Measurements from ENCODE around the gene STX1B.

STX1B gene

DNA sequence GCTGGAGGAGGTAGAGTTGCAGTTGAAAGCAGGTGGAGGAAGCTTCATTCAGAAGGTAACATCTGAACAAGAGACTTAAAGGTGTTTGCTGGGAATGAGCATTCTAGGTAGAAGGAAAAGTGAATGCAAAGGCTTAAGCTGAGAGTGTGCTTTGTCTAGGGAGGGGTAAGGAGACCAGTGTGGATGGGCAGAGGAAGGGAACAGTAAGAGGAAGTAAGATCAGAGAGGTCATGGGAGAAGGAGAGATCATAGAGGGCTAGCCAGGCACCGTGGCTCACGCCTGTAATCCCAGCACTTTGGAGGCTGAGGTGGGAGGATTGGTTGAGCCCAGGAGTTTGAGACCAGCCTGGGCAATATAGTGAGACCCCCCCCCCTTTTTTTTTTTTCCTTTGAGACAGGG is 26.3 kb upstream of the STX1B start:
- TF ChIP-seq SIN3A (IDR thresholded peaks at IDR 0.05; ENCODE audit: borderline replicate concordance, insufficient read depth, low read length) (no peak), TAF1 (IDR thresholded peaks at IDR 0.05; ENCODE audit: borderline replicate concordance, insufficient read depth, low read length) (no peak), FOXP2 (optimal IDR thresholded peaks at IDR 0.05; ENCODE audit: borderline replicate concordance, extremely low read depth, extremely low read length, insufficient read depth) (no peak), POLR2AphosphoS5 (IDR thresholded peaks at IDR 0.05; ENCODE audit: low read depth, low read length) (no peak), REST (IDR thresholded peaks at IDR 0.05; ENCODE audit: insufficient read depth in 1 of 2, low read depth in 2 of 2, low read length in 2 of 2) (no peak)

DNA sequence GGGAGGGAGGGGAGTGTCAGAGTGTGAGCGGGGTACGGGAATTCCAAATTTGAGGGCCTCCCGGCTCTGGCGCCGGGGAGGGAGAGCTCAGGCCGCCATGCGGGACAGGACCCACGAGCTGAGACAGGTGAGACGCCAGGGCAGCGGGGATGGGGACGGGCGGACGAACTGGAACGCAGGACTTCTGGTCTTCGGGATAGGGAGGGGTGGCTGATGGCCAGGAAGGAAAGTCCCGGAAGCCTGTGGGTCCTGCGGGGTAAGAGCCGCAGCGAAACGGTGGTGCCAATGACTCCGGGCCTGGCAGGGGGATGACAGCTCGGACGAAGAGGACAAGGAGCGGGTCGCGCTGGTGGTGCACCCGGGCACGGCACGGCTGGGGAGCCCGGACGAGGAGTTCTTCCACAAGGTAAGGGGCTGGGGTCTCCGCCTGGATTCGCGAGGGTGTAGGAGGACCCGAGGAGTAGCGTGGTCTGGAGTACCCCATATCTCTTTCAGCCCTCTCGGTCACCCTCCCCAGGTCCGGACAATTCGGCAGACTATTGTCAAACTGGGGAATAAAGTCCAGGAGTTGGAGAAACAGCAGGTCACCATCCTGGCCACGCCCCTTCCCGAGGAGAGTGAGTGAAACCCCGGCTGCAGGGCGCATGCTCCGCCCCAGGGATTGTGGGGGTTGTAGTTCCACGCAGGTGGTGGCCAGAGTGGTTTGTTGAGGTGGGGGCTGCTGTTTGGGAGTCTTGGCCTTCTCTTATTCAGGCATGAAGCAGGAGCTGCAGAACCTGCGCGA is 23.5 kb upstream of the STX1B start:
- TF ChIP-seq POLR2AphosphoS5 (IDR thresholded peaks at IDR 0.05; ENCODE audit: low read depth, low read length) (peak; percentile 34; the same call in 1 of the 2 replicates), SIN3A (IDR thresholded peaks at IDR 0.05; ENCODE audit: borderline replicate concordance, insufficient read depth, low read length) (0 out of 2 replicates have a peak, but pooled peaks have one; percentile 44), TAF1 (IDR thresholded peaks at IDR 0.05; ENCODE audit: borderline replicate concordance, insufficient read depth, low read length) (no peak)

DNA sequence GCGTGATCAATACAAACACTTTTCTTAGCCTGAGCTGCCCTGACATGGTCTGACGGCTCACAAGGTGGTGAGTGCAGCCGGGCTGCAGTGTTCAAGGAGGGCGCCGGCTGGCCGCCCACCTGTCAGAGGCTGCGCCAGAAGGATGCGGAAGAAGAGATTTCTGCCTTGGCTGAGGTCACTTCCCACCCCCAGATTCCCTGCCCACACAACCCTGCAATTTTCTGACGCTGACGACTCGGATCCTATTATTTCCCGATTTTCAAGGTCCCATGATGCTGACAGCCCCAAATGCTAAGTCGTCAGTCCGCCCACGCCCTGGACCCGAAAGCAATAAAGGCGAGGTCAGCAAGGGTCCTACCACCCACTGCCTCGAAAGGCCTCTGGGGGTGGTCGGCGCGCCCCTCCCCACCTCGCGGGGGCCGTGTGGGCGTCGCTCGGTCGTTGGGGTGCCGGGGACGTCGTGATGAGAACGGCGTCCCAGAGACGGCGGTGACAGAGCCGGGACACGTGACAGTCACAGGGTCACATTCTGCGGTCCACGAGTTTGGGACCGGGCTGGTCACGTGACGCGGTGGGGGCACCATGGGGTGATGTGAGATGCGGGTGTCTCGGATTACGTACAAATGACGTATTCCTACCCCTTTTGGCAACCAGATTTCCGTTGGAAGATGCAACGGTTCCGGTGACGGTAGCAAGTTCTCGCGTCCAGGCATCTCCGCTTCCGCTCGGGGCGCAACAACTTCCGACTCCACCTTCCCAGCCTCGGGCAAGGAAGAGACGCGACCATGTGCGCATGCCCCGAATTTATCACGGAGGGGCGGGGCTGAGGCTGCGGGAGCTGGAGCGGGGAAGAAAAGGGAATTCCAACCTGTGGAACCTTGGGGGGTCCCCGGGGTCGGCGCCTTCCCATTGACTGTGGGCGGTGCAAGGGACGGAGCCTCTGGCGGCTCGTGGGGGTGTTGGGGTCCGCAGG is 22.6 kb upstream of the STX1B start, which contains the start of gene STX4:
Gene STX4 (plus strand): TSS at position 823 of the 973 bp plus-strand sequence. CDS start 248 bp downstream, outside the sequence.
- no peak for TF ChIP-seq FOXP2 (optimal IDR thresholded peaks at IDR 0.05; ENCODE audit: borderline replicate concordance, extremely low read depth, extremely low read length, insufficient read depth)
- TF ChIP-seq REST (IDR thresholded peaks at IDR 0.05; ENCODE audit: insufficient read depth in 1 of 2, low read depth in 2 of 2, low read length in 2 of 2), result no peak
- TF ChIP-seq POLR2AphosphoS5 (IDR thresholded peaks at IDR 0.05; ENCODE audit: low read depth, low read length), result no peak
- no peak for TF ChIP-seq SIN3A (IDR thresholded peaks at IDR 0.05; ENCODE audit: borderline replicate concordance, insufficient read depth, low read length)
- TF ChIP-seq TAF1 (IDR thresholded peaks at IDR 0.05; ENCODE audit: borderline replicate concordance, insufficient read depth, low read length), result no peak

- TF ChIP-seq TAF1 (IDR thresholded peaks at IDR 0.05; ENCODE audit: borderline replicate concordance, insufficient read depth, low read length), result no peak
These were observed 20.8 kb upstream of the STX1B start for GRCh38 chr16:31031276-31031675.

DNA sequence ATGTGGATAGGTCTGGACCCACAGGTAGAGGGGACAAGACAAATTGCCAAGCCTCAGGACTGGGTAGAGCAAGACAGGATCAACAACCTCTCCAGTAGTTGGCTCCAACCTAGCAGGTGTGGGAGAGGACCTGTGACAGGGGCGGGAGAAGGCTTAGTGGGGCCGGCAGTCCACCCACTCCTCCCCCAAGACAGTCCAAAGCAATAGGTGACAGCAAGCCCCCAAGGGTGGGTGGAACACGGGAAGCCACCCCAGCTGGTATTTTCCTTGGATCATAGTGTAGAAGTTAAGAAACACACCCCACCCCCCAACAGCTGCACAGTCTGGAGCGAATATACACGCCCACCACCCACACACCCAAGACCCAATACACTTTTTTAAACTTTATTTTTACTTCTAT is 18.8 kb upstream of the STX1B start:
- TF ChIP-seq TAF1 (IDR thresholded peaks at IDR 0.05; ENCODE audit: borderline replicate concordance, insufficient read depth, low read length), result no peak
- no peak for TF ChIP-seq FOXP2 (optimal IDR thresholded peaks at IDR 0.05; ENCODE audit: borderline replicate concordance, extremely low read depth, extremely low read length, insufficient read depth)
- TF ChIP-seq REST (IDR thresholded peaks at IDR 0.05; ENCODE audit: insufficient read depth in 1 of 2, low read depth in 2 of 2, low read length in 2 of 2), result no peak
- TF ChIP-seq POLR2AphosphoS5 (IDR thresholded peaks at IDR 0.05; ENCODE audit: low read depth, low read length), result no peak
- TF ChIP-seq SIN3A (IDR thresholded peaks at IDR 0.05; ENCODE audit: borderline replicate concordance, insufficient read depth, low read length), result no peak
